ENCODE data around the gene ALDH1A2.

- no peak for TF ChIP-seq CTCF (IDR thresholded peaks at IDR 0.05)
- TF ChIP-seq POLR2A (IDR thresholded peaks at IDR 0.05): no peak
These were observed 103.6 kb downstream of the ALDH1A2 start for GRCh38 chr15:57961919-57962318.

Data from adrenal gland (tissue), 5 donors.